ENCODE data around the gene ABCA8.

Gene ABCA8

DNA sequence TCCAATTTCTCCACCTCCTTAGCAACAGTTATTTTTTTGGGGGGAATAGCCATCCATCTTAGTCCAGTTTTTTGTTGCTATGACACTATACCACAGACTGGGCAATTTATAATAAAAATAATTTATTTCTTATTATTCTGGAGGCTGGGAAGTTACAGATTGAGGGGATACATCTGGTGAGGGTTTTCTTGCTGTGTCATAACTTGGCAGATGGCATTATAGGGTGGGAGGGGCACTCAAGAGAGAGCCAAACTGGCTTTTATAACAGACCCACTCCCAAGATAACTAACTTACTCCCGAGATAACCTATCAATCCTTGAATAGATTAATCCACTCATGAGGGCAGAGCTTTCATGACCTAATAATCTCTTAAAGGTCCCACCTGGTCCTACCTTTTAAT lies 84.2 kb downstream of the ABCA8 start:
- DNase-seq (ENCODE audit: low read depth in 2 of 3, low spot score in 2 of 3), result no peak

DNA sequence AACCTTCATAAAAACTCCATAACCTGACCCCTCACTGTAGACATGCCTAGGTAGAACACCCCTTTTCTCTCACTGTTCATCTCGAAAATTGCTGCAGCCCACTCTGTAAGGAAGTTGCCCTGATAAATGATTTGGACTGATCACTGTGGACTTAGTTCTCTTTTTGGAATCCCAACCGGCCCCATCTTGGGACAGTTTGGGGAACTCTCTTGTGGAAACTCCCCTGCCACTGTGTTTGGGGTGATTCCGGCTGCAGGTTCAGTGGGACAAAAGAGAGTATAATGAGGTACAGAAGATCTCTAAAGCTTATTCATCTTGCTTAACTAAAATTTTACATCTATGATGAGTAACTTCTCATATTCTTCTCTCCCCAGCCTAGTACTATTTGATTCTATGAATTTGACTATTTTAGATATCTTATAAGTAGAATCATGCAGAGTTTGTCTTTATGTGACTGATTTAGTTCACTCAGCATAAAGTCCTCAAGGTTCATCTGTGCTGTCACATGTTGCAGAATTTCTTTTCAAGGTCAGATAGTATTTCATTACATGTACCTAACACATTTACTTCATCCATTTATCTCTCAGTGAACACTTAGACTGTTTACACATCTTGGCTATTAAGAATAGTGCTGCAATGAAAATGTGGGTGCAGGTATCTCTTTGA lies 84.9 kb downstream of the ABCA8 start:
- no peak for DNase-seq (ENCODE audit: low read depth in 2 of 3, low spot score in 2 of 3)

DNA sequence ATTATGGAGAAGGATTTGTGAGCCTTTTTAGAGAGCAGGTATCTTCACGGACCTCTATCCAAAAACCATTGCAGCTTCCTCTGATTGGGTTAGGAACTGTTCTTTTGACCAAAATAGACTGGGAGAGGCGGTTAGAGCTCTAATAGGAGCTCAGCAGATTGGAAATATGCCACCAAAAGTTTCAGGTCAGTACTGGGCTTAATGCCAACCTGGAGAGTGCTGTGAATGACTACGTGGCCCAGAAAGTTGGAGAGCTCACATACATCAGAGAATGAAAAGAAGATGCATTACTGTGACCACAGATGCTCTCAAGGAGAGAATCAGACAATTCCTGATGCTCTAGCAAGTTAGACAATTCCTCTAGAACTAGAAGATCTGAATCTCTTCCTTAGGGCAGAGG lies 86.5 kb downstream of the ABCA8 start:
- no peak for DNase-seq (ENCODE audit: low read depth in 2 of 3, low spot score in 2 of 3)

DNA sequence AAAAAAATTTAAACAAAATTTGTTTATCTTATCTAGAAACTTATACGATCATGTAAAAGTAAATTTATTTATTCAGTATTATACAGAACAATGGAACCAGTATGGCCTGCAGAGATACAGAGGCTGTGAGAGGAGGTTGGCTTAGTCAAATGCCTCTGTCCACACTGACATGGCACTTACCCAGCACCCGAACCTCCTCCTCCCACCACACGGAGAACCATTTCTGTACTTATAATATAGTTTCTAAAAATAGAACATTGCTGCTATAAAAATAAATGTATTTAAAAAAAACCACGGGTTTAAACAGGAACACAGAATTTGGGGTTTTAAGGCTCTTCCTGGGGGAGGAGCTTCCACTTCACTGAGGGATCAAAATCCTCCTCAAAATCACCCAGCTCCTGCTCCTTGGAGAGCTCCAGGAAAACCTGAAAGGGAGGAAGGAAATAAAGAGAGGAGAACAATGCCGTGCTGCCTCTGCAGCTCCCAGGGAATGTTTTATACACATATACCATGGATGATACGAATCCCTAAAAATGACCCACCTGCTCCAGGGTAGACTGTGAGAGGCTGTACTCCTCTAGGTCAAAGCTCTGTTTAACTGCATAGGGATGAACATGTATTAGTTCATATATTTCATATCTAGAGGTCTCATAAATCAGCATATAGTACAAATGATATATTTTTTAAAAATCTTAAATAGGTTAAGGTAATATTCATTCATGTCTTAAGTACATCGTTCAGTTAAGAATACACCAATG lies 87.3 kb downstream of the ABCA8 start:
- DNase-seq (ENCODE audit: low read depth in 2 of 3, low spot score in 2 of 3), result no peak

DNA sequence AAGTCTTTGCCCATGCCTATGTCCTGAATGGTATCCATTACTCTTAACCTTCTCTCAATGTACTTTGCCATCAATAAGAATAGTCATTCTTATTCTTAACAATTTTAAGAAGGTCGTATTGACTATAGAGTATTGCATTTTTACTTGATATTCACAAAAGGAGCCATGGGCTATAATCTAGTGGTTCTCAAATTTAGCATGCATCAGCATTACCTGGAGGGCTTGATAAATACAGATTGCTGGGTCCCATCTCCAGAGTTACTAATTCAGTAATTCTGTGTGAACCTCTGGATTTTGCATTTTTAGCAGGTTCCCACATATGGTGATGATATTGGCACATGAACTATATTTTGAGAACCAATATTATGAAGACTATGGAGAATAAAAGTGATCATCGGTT lies 89.6 kb downstream of the ABCA8 start:
- DNase-seq (ENCODE audit: low read depth in 2 of 3, low spot score in 2 of 3), result no peak

DNA sequence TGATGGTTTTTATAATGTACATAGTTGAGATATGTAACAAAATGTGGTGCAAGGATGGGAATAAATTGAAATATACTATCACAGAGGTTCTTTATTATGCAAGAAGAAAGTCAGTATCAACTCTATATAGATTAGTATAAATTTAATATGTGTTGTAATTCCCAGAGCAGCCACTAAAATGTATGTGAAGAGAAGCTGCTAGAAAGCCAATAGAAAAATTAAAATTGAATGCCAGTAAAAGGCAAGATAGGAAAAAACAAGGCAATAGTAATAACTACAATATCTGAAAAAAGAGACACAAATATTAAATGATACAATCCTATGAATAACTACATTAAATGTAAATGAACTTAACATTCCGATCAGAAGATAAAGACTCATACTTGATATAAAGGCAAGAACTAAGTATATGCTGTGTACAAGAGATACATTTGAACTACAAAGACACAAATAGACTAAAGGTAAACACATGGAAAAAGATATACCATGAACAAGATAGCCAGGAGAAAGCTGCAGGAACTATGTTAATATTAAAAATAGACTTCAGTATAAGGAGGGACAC lies 92.0 kb downstream of the ABCA8 start:
- DNase-seq (ENCODE audit: low read depth in 2 of 3, low spot score in 2 of 3), result no peak

DNA sequence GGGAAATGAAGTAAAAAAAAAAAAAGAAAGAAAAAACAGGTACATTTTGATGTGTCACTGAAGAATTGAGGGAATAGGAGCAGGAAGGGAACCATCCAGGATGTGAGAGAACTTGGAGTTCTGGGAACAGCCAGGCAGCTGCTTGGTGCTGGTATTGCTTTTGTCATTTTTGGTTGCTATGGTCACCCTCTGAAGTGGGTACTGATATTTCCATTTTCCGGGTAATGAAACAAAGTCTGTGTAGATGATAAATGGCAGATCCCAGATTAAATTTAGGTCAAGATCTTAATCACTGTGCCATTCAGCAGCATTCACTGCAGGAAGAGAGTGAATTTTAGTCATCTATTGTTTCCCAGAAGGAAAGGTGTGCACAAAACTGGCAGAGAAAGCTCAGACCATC lies 93.6 kb downstream of the ABCA8 start:
- no peak for DNase-seq (ENCODE audit: low read depth in 2 of 3, low spot score in 2 of 3)

DNA sequence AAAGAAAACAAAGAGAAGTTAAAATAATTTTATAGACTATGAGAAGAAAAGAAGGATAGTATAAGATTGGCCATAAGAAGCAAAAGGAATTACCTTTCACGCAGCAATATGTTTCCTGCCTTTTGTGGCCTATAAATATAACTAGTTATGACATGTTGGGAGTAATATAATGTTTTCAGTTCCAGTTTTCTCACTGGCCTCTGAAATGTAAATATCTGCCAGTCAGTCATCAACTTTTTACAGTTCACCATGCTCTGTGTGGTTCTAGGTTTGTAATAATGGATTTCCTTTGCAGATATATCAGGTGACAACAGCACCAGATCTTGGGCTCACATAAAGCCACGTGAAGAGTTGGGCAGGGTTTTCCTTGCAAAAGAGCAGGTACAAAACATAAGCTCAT lies 94.3 kb downstream of the ABCA8 start:
- no peak for DNase-seq (ENCODE audit: low read depth in 2 of 3, low spot score in 2 of 3)

DNA sequence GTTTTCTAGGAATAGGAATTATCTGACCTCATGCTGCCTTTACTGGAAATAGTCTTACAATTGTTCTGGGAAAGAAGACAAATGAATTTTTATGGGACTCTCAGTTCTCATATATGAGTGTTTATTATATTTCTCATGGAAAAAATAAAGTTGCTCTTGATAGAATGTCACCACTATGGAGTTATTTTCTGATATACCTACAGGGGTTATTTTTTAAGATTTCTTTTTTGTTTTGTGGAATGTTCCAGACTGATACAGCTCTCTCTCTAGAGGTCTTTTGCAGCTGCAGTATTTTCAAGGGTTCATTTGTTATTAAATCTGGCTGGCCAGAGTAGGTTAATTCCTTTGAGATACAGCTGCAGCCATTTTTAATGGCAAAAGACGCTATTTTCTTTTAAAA lies 100.7 kb downstream of the ABCA8 start:
- no peak for DNase-seq (ENCODE audit: low read depth in 2 of 3, low spot score in 2 of 3)

DNA sequence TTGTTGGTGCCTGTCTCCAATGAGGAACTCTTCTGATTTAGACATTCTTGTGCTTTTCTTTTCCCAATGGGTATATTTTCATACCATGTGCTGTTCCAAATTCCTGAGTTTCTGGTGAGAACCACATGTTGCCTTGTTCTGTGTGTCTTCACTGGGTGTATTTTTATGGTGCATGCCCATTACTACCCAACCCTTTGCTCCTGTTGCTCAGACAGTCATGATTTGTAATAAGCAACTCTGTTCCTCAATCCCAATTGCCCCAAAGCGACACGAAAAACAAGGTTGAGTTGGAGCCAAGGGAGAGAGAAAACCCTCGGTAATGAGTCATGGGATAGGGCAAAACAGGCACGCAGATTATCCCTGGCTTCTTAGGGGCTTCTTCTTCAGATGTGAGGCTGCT lies 101.8 kb downstream of the ABCA8 start:
- no peak for DNase-seq (ENCODE audit: low read depth in 2 of 3, low spot score in 2 of 3)

DNA sequence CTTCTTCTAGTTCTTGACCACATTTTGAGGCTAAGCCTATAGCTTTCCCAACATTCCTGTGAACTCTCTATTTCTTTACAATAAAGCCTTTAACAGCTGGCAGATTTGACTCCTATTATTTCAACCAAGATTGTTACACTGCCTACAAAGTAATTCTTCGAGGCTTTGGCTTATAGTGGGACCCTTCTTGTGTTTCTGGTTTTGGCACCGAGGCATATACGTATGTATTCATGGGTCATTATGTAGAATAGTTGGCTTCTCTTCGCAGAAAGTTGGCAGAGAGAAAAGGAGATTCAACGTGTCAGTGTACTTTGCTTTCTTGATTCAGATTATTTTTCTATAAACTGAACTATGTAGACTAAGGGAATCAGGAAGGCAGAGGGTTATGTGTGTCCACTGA lies 102.2 kb downstream of the ABCA8 start:
- DNase-seq (ENCODE audit: low read depth in 2 of 3, low spot score in 2 of 3), result no peak

DNA sequence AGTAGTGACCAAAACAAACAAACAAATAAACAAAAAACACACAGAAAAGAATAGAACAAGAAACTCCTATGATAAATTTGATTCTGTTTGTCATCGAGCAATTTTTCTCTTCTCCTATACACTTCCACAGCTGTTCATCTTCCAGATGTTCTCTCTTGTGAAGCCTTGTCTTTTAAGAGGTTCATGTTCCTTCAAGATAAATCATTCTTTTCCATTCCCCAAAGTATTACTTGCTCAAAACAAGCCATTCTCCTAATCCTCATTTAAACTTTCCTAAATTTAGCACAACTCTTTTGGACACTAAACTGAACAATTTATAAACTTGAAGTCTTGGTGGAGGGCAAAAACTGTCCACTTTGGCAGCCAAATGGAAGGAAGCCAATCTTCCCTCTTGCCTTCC lies 103.3 kb downstream of the ABCA8 start:
- DNase-seq (ENCODE audit: low read depth in 2 of 3, low spot score in 2 of 3), result no peak

DNA sequence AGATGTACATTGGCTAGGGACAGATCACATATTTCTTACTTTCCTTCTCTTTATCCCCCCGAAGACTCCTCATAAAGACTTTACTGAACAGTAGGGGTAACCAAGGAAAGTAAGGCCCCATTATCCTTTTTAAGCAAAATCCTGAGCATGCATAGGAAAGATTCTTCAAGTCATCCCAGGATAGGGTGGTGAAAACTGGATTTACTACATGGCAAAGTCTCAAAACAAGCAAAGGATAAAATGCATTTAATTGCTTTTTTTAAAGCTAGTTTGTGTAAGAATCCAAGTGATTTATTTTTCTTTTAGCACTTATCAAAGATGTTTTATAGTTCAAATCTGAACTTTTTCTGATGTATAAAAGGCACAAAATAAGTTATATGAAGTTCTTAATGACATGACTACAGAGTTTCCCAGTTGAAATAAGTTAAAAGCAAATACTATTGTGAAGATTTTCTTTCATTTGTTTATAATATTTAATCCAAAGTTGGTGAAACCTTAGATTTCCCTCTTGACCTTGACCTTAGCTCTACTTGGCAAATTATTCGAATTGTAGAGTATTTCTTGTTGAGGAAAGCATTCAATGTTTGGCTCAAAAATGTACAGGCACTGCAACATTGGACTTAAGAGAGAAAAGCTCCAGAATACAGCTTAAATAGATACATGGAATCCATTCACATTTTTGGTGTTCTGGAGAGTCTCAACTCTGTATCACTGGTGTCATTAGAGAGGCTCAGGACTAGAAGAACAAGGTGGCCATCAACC lies 104.3 kb downstream of the ABCA8 start:
- no peak for DNase-seq (ENCODE audit: low read depth in 2 of 3, low spot score in 2 of 3)

DNA sequence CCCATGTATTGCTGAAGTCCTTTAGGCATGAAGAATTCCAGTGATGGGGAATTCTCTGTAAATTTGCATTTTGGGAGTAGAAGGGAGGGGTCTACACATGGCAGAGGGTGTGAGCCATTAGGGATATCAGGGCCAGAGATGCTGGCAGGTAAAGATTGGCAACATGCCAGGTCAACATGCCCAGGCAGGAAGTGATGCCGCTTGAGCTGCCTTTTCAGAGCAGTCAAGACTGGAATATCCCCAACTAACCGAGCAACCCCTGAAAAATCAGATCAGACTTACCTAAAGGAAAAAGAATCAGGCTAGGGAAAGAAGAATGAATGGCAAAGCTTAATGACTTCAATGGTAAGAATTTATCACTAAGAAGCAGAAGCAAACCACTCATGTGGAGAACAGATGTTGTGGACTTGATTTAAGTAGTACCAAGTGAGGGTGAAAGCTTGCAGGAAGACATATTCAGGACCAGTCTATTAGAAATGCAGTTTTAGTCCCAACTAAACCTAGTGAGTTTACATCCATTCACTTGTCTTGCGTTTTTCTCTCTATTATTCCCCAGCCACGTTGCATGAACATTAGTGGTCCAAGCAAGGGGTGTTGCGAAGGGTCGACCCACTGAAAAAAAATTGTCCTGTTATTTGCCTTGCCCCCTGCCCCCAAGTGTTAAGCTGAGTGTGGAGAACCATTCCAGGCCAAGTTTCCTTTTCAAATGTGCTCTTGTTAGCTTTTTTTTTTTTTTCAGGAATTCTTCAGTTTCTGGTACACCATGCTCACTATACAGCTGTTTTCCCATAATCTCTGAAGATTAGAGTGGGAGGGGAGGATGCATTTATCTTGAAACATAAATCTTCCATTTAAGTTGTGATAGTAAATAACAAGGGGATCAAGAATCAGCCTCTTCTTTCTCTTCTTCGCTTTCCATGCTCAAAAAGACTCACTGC lies 105.2 kb downstream of the ABCA8 start:
- no peak for DNase-seq (ENCODE audit: low read depth in 2 of 3, low spot score in 2 of 3)

DNA sequence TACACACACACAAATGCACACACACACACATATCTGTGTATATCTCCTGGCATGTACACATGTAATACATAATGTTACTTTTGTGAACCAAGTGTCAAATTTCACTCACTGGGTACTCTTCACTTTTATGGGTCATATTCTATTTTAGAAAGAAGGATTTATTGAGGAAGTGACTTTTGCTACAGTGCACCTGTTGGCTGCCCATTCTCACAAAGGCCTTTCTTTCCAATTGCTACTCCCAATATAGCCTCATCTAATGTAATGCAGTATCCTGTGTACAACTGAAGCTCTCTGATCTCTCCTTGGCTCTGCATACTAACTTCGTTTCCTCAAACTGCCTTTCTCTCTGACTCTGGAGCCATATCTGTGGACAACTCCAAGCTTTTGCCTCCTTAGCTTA lies 107.5 kb downstream of the ABCA8 start:
- no peak for DNase-seq (ENCODE audit: low read depth in 2 of 3, low spot score in 2 of 3)

DNA sequence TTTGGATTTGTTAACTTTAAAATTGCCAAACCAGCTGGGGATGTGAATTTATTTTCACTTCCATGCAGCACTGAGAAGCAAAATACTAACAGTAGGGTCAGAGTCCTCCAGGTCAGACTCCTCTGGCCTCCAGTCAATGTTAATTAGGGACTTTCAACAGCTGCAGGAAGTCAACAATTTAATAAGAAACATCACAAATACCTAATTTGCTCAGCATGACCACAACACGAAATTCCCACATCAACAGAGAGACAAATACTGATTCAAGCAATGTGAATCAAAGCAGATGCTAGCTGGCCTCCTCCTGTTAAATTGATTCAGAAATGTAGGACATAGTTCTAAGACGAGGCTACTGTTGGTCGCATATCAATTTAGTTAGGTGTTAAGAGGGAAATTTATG lies 111.7 kb downstream of the ABCA8 start:
- no peak for DNase-seq (ENCODE audit: low read depth in 2 of 3, low spot score in 2 of 3)

DNA sequence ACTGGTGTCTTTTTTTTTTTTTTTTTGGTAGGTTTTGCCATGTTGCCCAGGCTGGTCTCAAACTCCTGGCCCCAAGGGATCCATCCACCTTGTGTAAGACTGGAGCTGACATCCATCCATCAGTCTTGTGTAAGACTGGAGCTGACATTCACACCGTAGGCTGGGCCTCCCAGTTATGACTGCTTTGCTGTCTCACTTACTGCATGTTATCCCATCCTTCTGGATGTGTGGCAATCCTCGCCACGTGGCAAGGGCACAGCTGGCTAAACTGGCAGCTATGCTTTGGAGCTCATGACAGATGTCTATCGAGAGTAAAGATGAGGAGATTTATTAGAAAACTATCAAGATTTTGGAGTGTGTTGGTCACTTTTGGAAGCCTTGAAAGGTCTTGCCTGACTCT lies 115.1 kb downstream of the ABCA8 start:
- no peak for DNase-seq (ENCODE audit: low read depth in 2 of 3, low spot score in 2 of 3)

DNA sequence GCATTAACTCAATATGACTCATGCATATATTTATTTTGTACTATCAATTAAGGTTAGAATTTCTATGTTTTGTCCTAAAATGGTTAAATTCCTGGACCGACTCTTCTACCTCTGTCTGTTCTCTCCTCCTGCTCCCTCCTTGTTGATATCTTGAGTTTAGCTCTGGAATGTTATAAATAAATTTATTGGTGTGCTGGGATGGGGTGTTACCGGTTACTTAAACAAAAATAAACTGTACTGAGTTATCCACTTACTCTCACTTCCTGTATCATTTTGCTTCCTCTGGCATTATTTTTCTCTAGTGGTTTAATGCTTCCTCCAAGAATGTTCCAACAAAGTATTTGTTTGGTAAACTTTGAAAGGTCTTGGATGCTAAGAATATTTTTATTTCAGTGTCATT lies 120.1 kb downstream of the ABCA8 start:
- no peak for DNase-seq (ENCODE audit: low read depth in 2 of 3, low spot score in 2 of 3)

DNA sequence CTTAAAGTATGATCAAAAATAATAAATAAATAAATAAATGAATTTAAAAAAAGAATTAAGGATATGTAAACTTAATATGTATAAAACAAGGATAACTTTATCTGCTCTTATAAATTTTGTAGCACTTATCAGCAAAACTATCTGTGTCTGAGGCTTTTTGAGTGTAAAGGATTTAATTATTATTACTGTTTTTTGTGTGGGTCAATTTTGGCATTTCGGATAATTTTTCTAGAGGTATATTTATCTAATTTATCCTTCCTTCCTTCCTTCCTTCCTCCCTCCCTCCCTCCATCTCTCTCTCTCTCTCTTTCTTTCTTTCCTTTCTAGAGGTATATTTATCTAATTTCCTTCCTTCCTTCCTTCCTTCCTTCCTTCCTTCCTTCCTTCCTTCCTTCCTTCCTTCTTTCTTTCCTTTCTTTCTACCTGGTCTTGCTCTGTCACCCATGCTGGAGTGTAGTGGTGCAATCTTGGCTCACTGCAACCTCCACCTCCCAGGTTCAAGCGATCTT lies 120.8 kb downstream of the ABCA8 start:
- DNase-seq (ENCODE audit: low read depth in 2 of 3, low spot score in 2 of 3), result no peak

DNA sequence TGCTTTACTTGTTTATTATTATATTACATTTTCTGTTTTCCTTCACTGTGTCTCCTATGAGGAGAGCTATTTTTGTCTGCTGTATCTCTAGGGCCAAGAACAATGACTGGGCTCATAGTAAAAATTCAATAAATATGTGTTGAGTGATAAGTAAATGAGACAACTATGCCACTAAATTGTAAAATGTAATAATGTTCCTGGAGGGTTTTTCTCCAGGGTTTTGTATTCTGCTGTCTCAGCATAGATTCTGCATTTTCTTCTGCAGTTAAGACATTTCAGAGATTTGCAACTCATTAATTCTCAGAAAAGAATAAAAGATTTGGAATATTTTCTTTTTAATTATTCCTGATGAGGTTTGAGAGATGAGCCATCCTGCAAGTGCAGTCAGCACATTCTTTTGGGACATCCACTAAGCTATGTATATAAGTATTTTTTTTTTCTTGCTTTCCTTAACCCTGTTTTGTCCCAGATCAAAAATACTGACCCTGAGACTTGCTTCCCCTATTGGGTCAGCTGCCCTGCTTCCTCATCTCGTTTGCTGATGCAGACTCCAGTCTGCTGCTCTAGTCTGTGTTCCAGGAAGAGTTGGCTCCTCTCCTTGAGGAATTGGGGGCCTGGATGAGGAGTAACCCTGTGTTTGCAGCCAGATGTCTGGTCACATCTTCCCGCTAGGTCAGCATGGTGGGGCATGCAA lies 122.9 kb downstream of the ABCA8 start:
- no peak for DNase-seq (ENCODE audit: low read depth in 2 of 3, low spot score in 2 of 3)
